Cardiac fibroblast (primary cell): Measurements from ENCODE around the gene SNX12.
A peak's percentile ranks its signal among the peaks of the same experiment; 100 is the strongest.
"Not testable (repeated sequence)": the region's sequence is repeated elsewhere in the genome, so short reads cannot be mapped to it uniquely, and the experiment has no call there.

Source experiments
- DNase-seq, 2 donors: peaks; one replicate each; pipeline versions ENCODE4 v3.0.0 to v3.0.0-alpha.2; 2010; ENCODE audit warnings: low read depth in 2 of 2
- H3K4me3 ChIP-seq, 2 donors: replicated peaks in 1 of 2; 1 replicate in 1 of 2; 2 replicates in 1 of 2; pipeline ENCODE4 v1.5.1; 2011; ENCODE audit warnings: low read depth in 2 of 2, low read length in 2 of 2, mild to moderate bottlenecking in 2 of 2, moderate library complexity in 1 of 2
- TF ChIP-seq, protein P1 (sequence below): IDR thresholded peaks from one replicate; pipeline ENCODE4 v1.5.1; 2011; ENCODE audit warnings: low read depth, mild to moderate bottlenecking, low read length, inconsistent platforms

SNX12 gene

GRCh38 chrX:71067712-71068043 is 456 bp downstream of the SNX12 start:
- H3K4me3 ChIP-seq = peak overlapping the region; percentile 65 to 69
- TF ChIP-seq, protein P1, sequence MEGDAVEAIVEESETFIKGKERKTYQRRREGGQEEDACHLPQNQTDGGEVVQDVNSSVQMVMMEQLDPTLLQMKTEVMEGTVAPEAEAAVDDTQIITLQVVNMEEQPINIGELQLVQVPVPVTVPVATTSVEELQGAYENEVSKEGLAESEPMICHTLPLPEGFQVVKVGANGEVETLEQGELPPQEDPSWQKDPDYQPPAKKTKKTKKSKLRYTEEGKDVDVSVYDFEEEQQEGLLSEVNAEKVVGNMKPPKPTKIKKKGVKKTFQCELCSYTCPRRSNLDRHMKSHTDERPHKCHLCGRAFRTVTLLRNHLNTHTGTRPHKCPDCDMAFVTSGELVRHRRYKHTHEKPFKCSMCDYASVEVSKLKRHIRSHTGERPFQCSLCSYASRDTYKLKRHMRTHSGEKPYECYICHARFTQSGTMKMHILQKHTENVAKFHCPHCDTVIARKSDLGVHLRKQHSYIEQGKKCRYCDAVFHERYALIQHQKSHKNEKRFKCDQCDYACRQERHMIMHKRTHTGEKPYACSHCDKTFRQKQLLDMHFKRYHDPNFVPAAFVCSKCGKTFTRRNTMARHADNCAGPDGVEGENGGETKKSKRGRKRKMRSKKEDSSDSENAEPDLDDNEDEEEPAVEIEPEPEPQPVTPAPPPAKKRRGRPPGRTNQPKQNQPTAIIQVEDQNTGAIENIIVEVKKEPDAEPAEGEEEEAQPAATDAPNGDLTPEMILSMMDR = no peak
- DNase-seq = no peak

DNA sequence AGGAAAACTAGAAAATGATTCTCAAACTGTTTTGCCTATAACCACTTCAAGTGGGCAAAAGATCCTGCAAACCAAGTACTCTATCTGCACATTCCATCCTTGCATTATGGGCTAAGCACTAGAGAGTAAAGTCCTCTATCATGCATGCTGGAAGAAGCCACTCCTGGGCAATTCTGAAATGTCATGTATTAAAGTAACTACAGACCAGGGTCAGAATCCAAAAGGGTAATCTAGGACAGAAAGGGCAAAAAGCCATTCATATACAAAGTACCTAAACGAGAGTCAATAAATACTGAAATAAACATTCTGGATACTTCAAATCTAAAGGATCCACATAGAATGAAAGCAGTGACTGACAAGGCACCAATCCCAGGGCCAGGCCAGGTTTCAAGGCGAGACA is 1.0 kb downstream of the SNX12 start:
- no peak for DNase-seq
- TF ChIP-seq, protein P1 = no peak
- peak overlapping the region; percentile 65 to 69 for H3K4me3 ChIP-seq

- no peak for DNase-seq
- H3K4me3 ChIP-seq = no peak overlapping the region
- TF ChIP-seq, protein P1 = no peak
Measured at GRCh38 chrX:71060127-71060526, 8.0 kb downstream of the SNX12 start.

- TF ChIP-seq, protein P1 = no peak
- DNase-seq = no peak
- H3K4me3 ChIP-seq = no peak overlapping the region
Measured at GRCh38 chrX:71057848-71058530, 10.1 kb downstream of the SNX12 start.

DNA sequence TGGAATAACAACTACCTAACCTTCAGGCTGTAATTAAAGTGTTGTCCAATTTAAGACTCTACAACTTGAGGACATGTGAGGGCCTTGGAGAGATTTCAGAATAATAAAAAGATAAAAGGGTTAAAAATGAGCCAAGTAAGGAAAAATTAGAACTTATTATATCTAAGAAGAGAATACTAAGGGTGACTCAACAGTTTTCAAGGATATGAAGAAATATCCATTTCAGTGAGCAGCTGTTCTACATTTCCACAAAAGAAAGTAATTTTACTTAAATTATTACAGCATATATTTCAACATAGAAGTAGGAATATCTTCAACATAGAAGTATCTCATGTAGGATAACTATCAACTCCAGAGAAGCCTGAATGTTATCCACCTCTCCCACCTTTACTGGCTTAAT is 11.3 kb downstream of the SNX12 start:
- peak; percentile 63 to 69 for DNase-seq
- H3K4me3 ChIP-seq = no peak overlapping the region
- TF ChIP-seq, protein P1 = no peak

GRCh38 chrX:71053217-71053621 is 14.9 kb downstream of the SNX12 start:
- peak overlapping the region in 1 of 2 donors; percentile 17 for H3K4me3 ChIP-seq
- DNase-seq = peak in 1 of 2 donors; percentile 69
- TF ChIP-seq, protein P1 = no peak

DNA sequence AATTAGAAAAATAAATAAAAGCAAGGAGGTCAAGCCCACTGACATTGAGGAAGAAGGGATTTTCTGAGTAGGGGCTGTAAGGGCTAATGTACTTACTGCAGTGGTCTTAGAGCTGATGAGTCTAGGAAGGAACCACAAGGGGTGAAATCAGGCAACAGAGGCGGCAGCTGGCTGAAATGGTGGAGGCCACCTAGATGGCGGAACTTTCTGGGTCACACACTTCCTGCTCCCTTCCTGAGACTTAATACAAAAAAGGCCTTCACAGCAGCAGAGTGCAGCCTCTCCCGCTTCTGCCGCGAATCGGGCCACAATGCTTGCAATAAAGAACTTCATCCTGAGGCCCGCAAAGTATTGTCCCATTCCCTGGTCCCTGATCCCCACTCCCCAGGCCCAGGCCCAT is 15.4 kb downstream of the SNX12 start:
- DNase-seq = no peak
- H3K4me3 ChIP-seq = peak overlapping the region in 1 of 2 donors; percentile 17
- TF ChIP-seq, protein P1 = no peak

DNA sequence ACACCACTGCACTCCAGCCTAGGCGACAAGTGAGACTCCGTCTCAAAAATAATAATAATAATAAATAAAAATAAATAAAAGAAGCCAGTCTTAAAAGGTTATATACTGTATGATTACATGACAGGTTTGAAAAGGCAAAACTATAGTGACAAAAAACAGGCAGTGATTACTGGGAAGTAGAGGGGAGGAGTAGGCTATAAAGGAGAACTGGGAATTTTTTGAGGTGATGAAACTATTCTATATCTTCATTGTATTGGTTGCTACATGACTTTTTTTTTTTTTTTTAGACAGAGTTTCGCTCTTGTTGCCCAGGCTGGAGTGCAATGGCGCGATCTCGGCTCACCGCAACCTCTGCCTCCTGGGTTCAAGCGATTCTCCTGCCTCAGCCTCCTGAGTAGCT is 20.2 kb downstream of the SNX12 start:
- DNase-seq, H3K4me3 ChIP-seq: not testable (repeated sequence)
